GM19395 (cell line): Measurements from ENCODE around the gene GNAL.

ENCODE experiments used
- ATAC-seq: cut with Tn5 transposase; IDR thresholded peaks from one replicate; pipeline ENCODE4 v1.9.1; 2021; ENCODE audit warnings: mild to moderate bottlenecking, moderate library complexity; ENCODE audit not compliant: unreplicated experiment

The GNAL gene

GRCh38 chr18:11801573-11801972 lies 112.5 kb downstream of the GNAL start:
- ATAC-seq: no peak

- no peak for ATAC-seq
These were observed 113.1 kb downstream of the GNAL start for GRCh38 chr18:11802158-11802557.

GRCh38 chr18:11802586-11802985 lies 113.5 kb downstream of the GNAL start:
- no peak for ATAC-seq

GRCh38 chr18:11807233-11807632 lies 118.2 kb downstream of the GNAL start:
- ATAC-seq: no peak

- ATAC-seq: no peak
These were observed 119.2 kb downstream of the GNAL start for GRCh38 chr18:11808001-11808855.

- no peak for ATAC-seq
These were observed 120.8 kb downstream of the GNAL start for GRCh38 chr18:11809895-11810294.

- no peak for ATAC-seq
These were observed 121.3 kb downstream of the GNAL start for GRCh38 chr18:11810379-11810778.

GRCh38 chr18:11811009-11811408 lies 121.9 kb downstream of the GNAL start:
- no peak for ATAC-seq

- no peak for ATAC-seq
These were observed 128.2 kb downstream of the GNAL start for GRCh38 chr18:11817229-11817628.

- ATAC-seq: no peak
These were observed 129.6 kb downstream of the GNAL start for GRCh38 chr18:11818486-11819203.

GRCh38 chr18:11819938-11820337 lies 130.9 kb downstream of the GNAL start:
- no peak for ATAC-seq

- ATAC-seq: no peak
These were observed 131.6 kb downstream of the GNAL start for GRCh38 chr18:11820697-11821096.

- ATAC-seq: no peak
These were observed 132.1 kb downstream of the GNAL start for GRCh38 chr18:11821208-11821607.

GRCh38 chr18:11821643-11822237 lies 132.7 kb downstream of the GNAL start:
- ATAC-seq: no peak

GRCh38 chr18:11823545-11823944 lies 134.5 kb downstream of the GNAL start:
- no peak for ATAC-seq

GRCh38 chr18:11826836-11827235 lies 137.8 kb downstream of the GNAL start:
- ATAC-seq: no peak

GRCh38 chr18:11828786-11829432 lies 139.8 kb downstream of the GNAL start:
- no peak for ATAC-seq

- no peak for ATAC-seq
These were observed 141.5 kb downstream of the GNAL start for GRCh38 chr18:11830585-11830984.

- ATAC-seq: no peak
These were observed 142.9 kb downstream of the GNAL start for GRCh38 chr18:11831921-11832320.

- ATAC-seq: no peak
These were observed 145.7 kb downstream of the GNAL start for GRCh38 chr18:11834772-11835171.

- no peak for ATAC-seq
These were observed 150.5 kb downstream of the GNAL start for GRCh38 chr18:11839556-11839955.
